Keratinocyte (primary cell): ENCODE results near the gene OARD1.

Experiments used
- EZH2 ChIP-seq: IDR thresholded peaks from one replicate; pipeline ENCODE4 v1.6.1; 2012; ENCODE audit warnings: inconsistent platforms, mild to moderate bottlenecking, low read length, moderate library complexity
- TF ChIP-seq, protein P1 (sequence below), 3 experiments: IDR thresholded peaks in 1 of 3; conservative IDR thresholded peaks in 1 of 3; optimal IDR thresholded peaks in 1 of 3; 2 replicates in 2 of 3; 3 replicates in 1 of 3; pipeline versions ENCODE3 to v1.5.1; 2011; ENCODE audit warnings: low read length in 3 of 3, mild to moderate bottlenecking in 3 of 3, moderate library complexity in 2 of 3, control low read depth in 1 of 3, inconsistent platforms in 1 of 3; ENCODE audit not compliant: insufficient read depth in 2 of 3; ENCODE audit errors: extremely low read depth in 1 of 3

DNA sequence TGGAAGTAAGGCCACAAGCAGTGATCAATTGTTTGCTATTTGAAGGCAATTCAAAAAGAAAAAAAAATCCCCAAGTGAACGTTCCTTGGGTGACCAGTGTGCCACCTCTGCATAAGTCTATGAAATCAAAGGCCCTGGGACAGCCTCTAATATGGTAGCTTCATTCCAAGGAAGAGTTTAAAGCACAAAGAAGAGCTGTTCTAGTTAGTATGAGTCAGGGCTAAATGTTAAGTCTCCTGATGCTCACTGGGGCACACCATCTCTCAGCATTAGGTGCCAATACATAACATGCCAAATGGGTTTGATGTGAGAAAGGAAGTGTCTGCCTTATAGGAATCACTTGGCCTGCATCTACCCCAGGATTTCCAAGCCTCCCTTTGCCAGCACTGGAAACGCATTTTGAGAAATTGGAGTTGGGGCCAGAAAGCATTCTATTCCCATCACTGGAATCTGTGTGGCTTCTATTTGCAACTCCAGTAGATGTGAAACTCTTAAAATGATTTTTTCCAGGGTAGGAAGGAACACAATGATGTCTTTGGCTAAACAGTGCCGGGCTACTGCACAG lies 46.1 kb downstream of the OARD1 start:
- TF ChIP-seq, protein P1, sequence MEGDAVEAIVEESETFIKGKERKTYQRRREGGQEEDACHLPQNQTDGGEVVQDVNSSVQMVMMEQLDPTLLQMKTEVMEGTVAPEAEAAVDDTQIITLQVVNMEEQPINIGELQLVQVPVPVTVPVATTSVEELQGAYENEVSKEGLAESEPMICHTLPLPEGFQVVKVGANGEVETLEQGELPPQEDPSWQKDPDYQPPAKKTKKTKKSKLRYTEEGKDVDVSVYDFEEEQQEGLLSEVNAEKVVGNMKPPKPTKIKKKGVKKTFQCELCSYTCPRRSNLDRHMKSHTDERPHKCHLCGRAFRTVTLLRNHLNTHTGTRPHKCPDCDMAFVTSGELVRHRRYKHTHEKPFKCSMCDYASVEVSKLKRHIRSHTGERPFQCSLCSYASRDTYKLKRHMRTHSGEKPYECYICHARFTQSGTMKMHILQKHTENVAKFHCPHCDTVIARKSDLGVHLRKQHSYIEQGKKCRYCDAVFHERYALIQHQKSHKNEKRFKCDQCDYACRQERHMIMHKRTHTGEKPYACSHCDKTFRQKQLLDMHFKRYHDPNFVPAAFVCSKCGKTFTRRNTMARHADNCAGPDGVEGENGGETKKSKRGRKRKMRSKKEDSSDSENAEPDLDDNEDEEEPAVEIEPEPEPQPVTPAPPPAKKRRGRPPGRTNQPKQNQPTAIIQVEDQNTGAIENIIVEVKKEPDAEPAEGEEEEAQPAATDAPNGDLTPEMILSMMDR (optimal IDR thresholded peaks at IDR 0.05 in 1 of 3, IDR thresholded peaks at IDR 0.05 in 1 of 3, conservative IDR thresholded peaks at IDR 0.05 in 1 of 3; ENCODE audit: extremely low read depth in 1 of 3, insufficient read depth in 2 of 3, low read length in 3 of 3), result no peak
- no peak for TF ChIP-seq EZH2
